NT2/D1 (cell line): Measurements from ENCODE around the gene ATP8B1.

Experiments
- SUZ12 ChIP-seq: IDR thresholded peaks from 2 replicates; pipeline ENCODE4 v1.6.1; 2011; ENCODE audit not compliant: insufficient read length, insufficient read depth; ENCODE audit errors: extremely low read depth
- ZNF274 ChIP-seq: IDR thresholded peaks from 2 replicates; pipeline ENCODE4 v1.6.1; 2011; ENCODE audit warnings: mild to moderate bottlenecking, low read depth, low read length

DNA sequence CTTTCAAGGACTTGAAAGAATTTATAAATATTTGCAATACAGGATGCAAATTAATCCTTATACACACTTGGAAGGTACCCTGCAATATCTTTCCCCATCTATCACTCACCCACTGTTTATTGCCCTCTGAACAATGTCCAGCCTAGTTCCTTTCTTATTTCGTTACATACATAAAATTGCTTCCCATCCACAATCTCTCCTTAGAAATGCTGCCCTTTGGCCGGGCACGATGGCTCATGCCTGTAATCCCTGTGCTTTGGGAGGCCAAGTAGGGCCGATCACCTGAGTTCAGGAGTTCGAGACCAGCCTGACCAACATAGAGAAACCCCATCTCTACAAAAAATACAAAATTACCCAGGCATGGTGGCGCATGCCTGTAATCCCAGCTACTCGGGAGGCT, 41.2 kb upstream of the ATP8B1 start:
- TF ChIP-seq SUZ12 (no peak), ZNF274 (no peak)
